Measurements from ENCODE around the gene POLR3F.

POLR3F gene

GRCh38 chr20:18504479-18505060 is 37.4 kb downstream of the POLR3F start:
- Histone ChIP-seq H3K27ac (ENCODE audit: low read depth, low read length) (no peak overlapping the region), H3K4me3 (ENCODE audit: low read depth, low read length) (no peak overlapping the region), H2AK5ac (ENCODE audit: low read length) (no peak overlapping the region), H3K18ac (ENCODE audit: low read length) (no peak overlapping the region), H3K79me1 (ENCODE audit: low read length) (peaks cover 3% of the 10 kb centered on the region), H3K23ac (ENCODE audit: low read length) (no peak overlapping the region), H3K27me3 (ENCODE audit: insufficient read depth, low read length) (no peaks in the 10 kb centered on the region), H4K91ac (ENCODE audit: low read depth, low read length) (no peak overlapping the region), H4K12ac (ENCODE audit: low read depth, low read length) (no peak overlapping the region), H3K4ac (ENCODE audit: low read depth, low read length) (no peak overlapping the region), H2BK12ac (ENCODE audit: low read length) (no peak overlapping the region), H2BK5ac (ENCODE audit: low read depth, low read length, poor library complexity) (no peak overlapping the region), H3K4me2 (ENCODE audit: low read length) (no peak overlapping the region), H3K9ac (ENCODE audit: low read length) (no peak overlapping the region), H2AFZ (ENCODE audit: insufficient read depth, low read length, poor library complexity) (no peak overlapping the region), H3K9me3 (ENCODE audit: insufficient read depth, low read depth, low read length) (no peaks in the 10 kb centered on the region), H2BK120ac (ENCODE audit: insufficient read depth, low read length, poor library complexity) (no peak overlapping the region), H3K79me2 (ENCODE audit: control insufficient read depth, insufficient read depth, low read length, poor library complexity) (peaks cover 5% of the 10 kb centered on the region), H3K36me3 (ENCODE audit: control insufficient read depth in 1 of 2, insufficient read depth in 2 of 2, low read length in 2 of 2) (no peaks in the 10 kb centered on the region), H3K4me1 (ENCODE audit: control insufficient read depth in 1 of 2, insufficient read depth in 2 of 2, low read length in 2 of 2) (peaks cover 7 to 10% of the 10 kb centered on the region in 2 experiments), H3K14ac (ENCODE audit: low read length) (no peak overlapping the region), H4K8ac (ENCODE audit: low read depth, low read length) (no peak overlapping the region)
- DNase-seq, result peak; percentile 42 to 53
- no CpG with 5 or more reads among the region's 31 CpGs for WGBS (ENCODE audit: extremely low coverage, insufficient coverage, insufficient read length)

GRCh38 chr20:18506744-18507143 is 39.6 kb downstream of the POLR3F start:
- no peak overlapping the region for H2AFZ ChIP-seq (ENCODE audit: insufficient read depth, low read length, poor library complexity)

GRCh38 chr20:18507218-18508191 is 40.3 kb downstream of the POLR3F start, which contains the start of gene SEC23B:
Gene SEC23B, plus strand, starts transcription at chr20:18507940. Its CDS starts 2,896 bp downstream, at chr20:18510836.
- H4K91ac ChIP-seq (ENCODE audit: low read depth, low read length), result peak within 1 kb of the TSS; percentile 83
- H2AFZ ChIP-seq (ENCODE audit: insufficient read depth, low read length, poor library complexity), result peak within 1 kb of the TSS; percentile 90
- H3K18ac ChIP-seq (ENCODE audit: low read length), result peak within 1 kb of the TSS; percentile 73
- DNase-seq, result peak; percentile 99
- peak within 1 kb of the TSS; percentile 92 for H4K8ac ChIP-seq (ENCODE audit: low read depth, low read length)
- H2BK12ac ChIP-seq (ENCODE audit: low read length), result no peak within 1 kb of the TSS
- no CpG with 5 or more reads among the region's 69 CpGs for WGBS (ENCODE audit: extremely low coverage, insufficient coverage, insufficient read length)
- no peak within 1 kb of the TSS for H2AK5ac ChIP-seq (ENCODE audit: low read length)
- H3K9me3 ChIP-seq (ENCODE audit: insufficient read depth, low read depth, low read length), result no peaks in the 10 kb centered on the region
- peaks cover 3% of the 10 kb centered on the region for H3K79me1 ChIP-seq (ENCODE audit: low read length)
- H3K36me3 ChIP-seq (ENCODE audit: control insufficient read depth in 1 of 2, insufficient read depth in 2 of 2, low read length in 2 of 2), result peaks cover 2 to 8% of the 10 kb centered on the region in 2 experiments
- H3K27ac ChIP-seq (ENCODE audit: low read depth, low read length), result peak within 1 kb of the TSS; percentile 95
- H3K9ac ChIP-seq (ENCODE audit: low read length), result peak within 1 kb of the TSS; percentile 85
- H4K12ac ChIP-seq (ENCODE audit: low read depth, low read length), result peak within 1 kb of the TSS; percentile 79
- H3K23ac ChIP-seq (ENCODE audit: low read length), result no peak within 1 kb of the TSS
- H3K4me2 ChIP-seq (ENCODE audit: low read length), result peak within 1 kb of the TSS; percentile 81
- no peaks in the 10 kb centered on the region for H3K27me3 ChIP-seq (ENCODE audit: insufficient read depth, low read length)
- peaks cover 5% of the 10 kb centered on the region for H3K79me2 ChIP-seq (ENCODE audit: control insufficient read depth, insufficient read depth, low read length, poor library complexity)
- peaks cover 7 to 10% of the 10 kb centered on the region in 2 experiments for H3K4me1 ChIP-seq (ENCODE audit: control insufficient read depth in 1 of 2, insufficient read depth in 2 of 2, low read length in 2 of 2)
- peak within 1 kb of the TSS; percentile 88 for H3K4me3 ChIP-seq (ENCODE audit: low read depth, low read length)
- peak within 1 kb of the TSS; percentile 67 for H2BK120ac ChIP-seq (ENCODE audit: insufficient read depth, low read length, poor library complexity)
- peak within 1 kb of the TSS; percentile 78 for H2BK5ac ChIP-seq (ENCODE audit: low read depth, low read length, poor library complexity)
- H3K14ac ChIP-seq (ENCODE audit: low read length), result peak within 1 kb of the TSS; percentile 65
- H3K4ac ChIP-seq (ENCODE audit: low read depth, low read length), result peak within 1 kb of the TSS; percentile 72

More at GRCh38 chr20:18506744-18507143, 39.6 kb downstream of the POLR3F start:
- H3K4me1 ChIP-seq (ENCODE audit: control insufficient read depth in 1 of 2, insufficient read depth in 2 of 2, low read length in 2 of 2), result peaks cover 7 to 10% of the 10 kb centered on the region in 2 experiments
- no peak for DNase-seq
- H4K12ac ChIP-seq (ENCODE audit: low read depth, low read length), result peak overlapping the region; percentile 17
- peaks cover 2 to 8% of the 10 kb centered on the region in 2 experiments for H3K36me3 ChIP-seq (ENCODE audit: control insufficient read depth in 1 of 2, insufficient read depth in 2 of 2, low read length in 2 of 2)
- peaks cover 5% of the 10 kb centered on the region for H3K79me2 ChIP-seq (ENCODE audit: control insufficient read depth, insufficient read depth, low read length, poor library complexity)
- no peak overlapping the region for H2BK12ac ChIP-seq (ENCODE audit: low read length)
- H3K4ac ChIP-seq (ENCODE audit: low read depth, low read length), result no peak overlapping the region
- no peak overlapping the region for H2AK5ac ChIP-seq (ENCODE audit: low read length)
- H3K4me2 ChIP-seq (ENCODE audit: low read length), result peak overlapping the region; percentile 73
- peaks cover 3% of the 10 kb centered on the region for H3K79me1 ChIP-seq (ENCODE audit: low read length)
- H3K14ac ChIP-seq (ENCODE audit: low read length), result no peak overlapping the region
- H3K27ac ChIP-seq (ENCODE audit: low read depth, low read length), result no peak overlapping the region
- no CpG with 5 or more reads among the region's 8 CpGs for WGBS (ENCODE audit: extremely low coverage, insufficient coverage, insufficient read length)
- peak overlapping the region; percentile 68 for H4K8ac ChIP-seq (ENCODE audit: low read depth, low read length)
- H2BK5ac ChIP-seq (ENCODE audit: low read depth, low read length, poor library complexity), result no peak overlapping the region
- H3K9ac ChIP-seq (ENCODE audit: low read length), result no peak overlapping the region
- no peaks in the 10 kb centered on the region for H3K27me3 ChIP-seq (ENCODE audit: insufficient read depth, low read length)
- H3K4me3 ChIP-seq (ENCODE audit: low read depth, low read length), result no peak overlapping the region
- H3K18ac ChIP-seq (ENCODE audit: low read length), result no peak overlapping the region
- no peak overlapping the region for H3K23ac ChIP-seq (ENCODE audit: low read length)
- H3K9me3 ChIP-seq (ENCODE audit: insufficient read depth, low read depth, low read length), result no peaks in the 10 kb centered on the region
- peak overlapping the region; percentile 32 for H4K91ac ChIP-seq (ENCODE audit: low read depth, low read length)
- H2BK120ac ChIP-seq (ENCODE audit: insufficient read depth, low read length, poor library complexity), result no peak overlapping the region

GRCh38 chr20:18511571-18511970 is 44.4 kb downstream of the POLR3F start:
- no peak overlapping the region for H3K4ac ChIP-seq (ENCODE audit: low read depth, low read length)
- peaks cover 5% of the 10 kb centered on the region for H3K79me2 ChIP-seq (ENCODE audit: control insufficient read depth, insufficient read depth, low read length, poor library complexity)
- H4K8ac ChIP-seq (ENCODE audit: low read depth, low read length), result no peak overlapping the region
- H2BK120ac ChIP-seq (ENCODE audit: insufficient read depth, low read length, poor library complexity), result no peak overlapping the region
- H3K9me3 ChIP-seq (ENCODE audit: insufficient read depth, low read depth, low read length), result no peaks in the 10 kb centered on the region
- H3K9ac ChIP-seq (ENCODE audit: low read length), result no peak overlapping the region
- no peak overlapping the region for H3K23ac ChIP-seq (ENCODE audit: low read length)
- no peak overlapping the region for H3K4me2 ChIP-seq (ENCODE audit: low read length)
- no peak for DNase-seq
- WGBS (ENCODE audit: extremely low coverage, insufficient coverage, insufficient read length), result no CpG with 5 or more reads among the region's 1 CpG
- no peak overlapping the region for H4K91ac ChIP-seq (ENCODE audit: low read depth, low read length)
- no peak overlapping the region for H2BK5ac ChIP-seq (ENCODE audit: low read depth, low read length, poor library complexity)
- no peak overlapping the region for H2AK5ac ChIP-seq (ENCODE audit: low read length)
- peaks cover 16 to 23% of the 10 kb centered on the region in 2 experiments for H3K36me3 ChIP-seq (ENCODE audit: control insufficient read depth in 1 of 2, insufficient read depth in 2 of 2, low read length in 2 of 2)
- no peak overlapping the region for H3K14ac ChIP-seq (ENCODE audit: low read length)
- no peak overlapping the region for H3K27ac ChIP-seq (ENCODE audit: low read depth, low read length)
- no peak overlapping the region for H4K12ac ChIP-seq (ENCODE audit: low read depth, low read length)
- peaks cover 7 to 10% of the 10 kb centered on the region in 2 experiments for H3K4me1 ChIP-seq (ENCODE audit: control insufficient read depth in 1 of 2, insufficient read depth in 2 of 2, low read length in 2 of 2)
- H3K79me1 ChIP-seq (ENCODE audit: low read length), result peaks cover 3% of the 10 kb centered on the region
- H3K18ac ChIP-seq (ENCODE audit: low read length), result no peak overlapping the region
- H3K27me3 ChIP-seq (ENCODE audit: insufficient read depth, low read length), result no peaks in the 10 kb centered on the region
- H2BK12ac ChIP-seq (ENCODE audit: low read length), result no peak overlapping the region
- H2AFZ ChIP-seq (ENCODE audit: insufficient read depth, low read length, poor library complexity), result no peak overlapping the region
- no peak overlapping the region for H3K4me3 ChIP-seq (ENCODE audit: low read depth, low read length)
